GM12873 (cell line): ENCODE measurements around the gene ANO1.

Source experiments
- CTCF ChIP-seq: IDR thresholded peaks from 2 replicates; pipeline ENCODE4 v1.5.1; 2012; ENCODE audit warnings: low read depth, mild to moderate bottlenecking, moderate library complexity, low read length, control low read depth; ENCODE audit not compliant: insufficient read depth; ENCODE audit errors: missing control alignments

The ANO1 gene

GRCh38 chr11:70040869-70041501, 37.1 kb upstream of the ANO1 start:
- TF ChIP-seq CTCF: no peak

GRCh38 chr11:70043482-70043881, 34.6 kb upstream of the ANO1 start:
- TF ChIP-seq CTCF: no peak

GRCh38 chr11:70046089-70046488, 32.0 kb upstream of the ANO1 start:
- no peak for TF ChIP-seq CTCF

- TF ChIP-seq CTCF: peak; percentile 42
These were observed 29.7 kb upstream of the ANO1 start for GRCh38 chr11:70048279-70049024.

GRCh38 chr11:70049045-70049444, 29.1 kb upstream of the ANO1 start:
- TF ChIP-seq CTCF: no peak

GRCh38 chr11:70050243-70050642, 27.9 kb upstream of the ANO1 start:
- TF ChIP-seq CTCF: no peak

GRCh38 chr11:70054004-70054403, 24.1 kb upstream of the ANO1 start:
- no peak for TF ChIP-seq CTCF
